SKM-1 (cell line): ENCODE results near the gene TDRD10.
A peak's percentile ranks its signal among the peaks of the same experiment; 100 is the strongest.

ENCODE experiments used
- DNase-seq: peaks from one replicate; lab custom pipeline; 2025; ENCODE audit not compliant: unreplicated experiment; lab: John Stamatoyannopoulos, UW

Gene TDRD10

GRCh38 chr1:154502066-154502743 is at the start of gene TDRD10, which contains the start of gene SHE:
TDRD10 (plus strand) TSS chr1:154502219; CDS start chr1:154506904, 4,685 bp downstream.
SHE (minus strand) TSS chr1:154502412; CDS start chr1:154502026, 386 bp downstream.
- DNase-seq = no peak

GRCh38 chr1:154453161-154453560 is 48.9 kb upstream of the TDRD10 start:
- DNase-seq = no peak

DNA sequence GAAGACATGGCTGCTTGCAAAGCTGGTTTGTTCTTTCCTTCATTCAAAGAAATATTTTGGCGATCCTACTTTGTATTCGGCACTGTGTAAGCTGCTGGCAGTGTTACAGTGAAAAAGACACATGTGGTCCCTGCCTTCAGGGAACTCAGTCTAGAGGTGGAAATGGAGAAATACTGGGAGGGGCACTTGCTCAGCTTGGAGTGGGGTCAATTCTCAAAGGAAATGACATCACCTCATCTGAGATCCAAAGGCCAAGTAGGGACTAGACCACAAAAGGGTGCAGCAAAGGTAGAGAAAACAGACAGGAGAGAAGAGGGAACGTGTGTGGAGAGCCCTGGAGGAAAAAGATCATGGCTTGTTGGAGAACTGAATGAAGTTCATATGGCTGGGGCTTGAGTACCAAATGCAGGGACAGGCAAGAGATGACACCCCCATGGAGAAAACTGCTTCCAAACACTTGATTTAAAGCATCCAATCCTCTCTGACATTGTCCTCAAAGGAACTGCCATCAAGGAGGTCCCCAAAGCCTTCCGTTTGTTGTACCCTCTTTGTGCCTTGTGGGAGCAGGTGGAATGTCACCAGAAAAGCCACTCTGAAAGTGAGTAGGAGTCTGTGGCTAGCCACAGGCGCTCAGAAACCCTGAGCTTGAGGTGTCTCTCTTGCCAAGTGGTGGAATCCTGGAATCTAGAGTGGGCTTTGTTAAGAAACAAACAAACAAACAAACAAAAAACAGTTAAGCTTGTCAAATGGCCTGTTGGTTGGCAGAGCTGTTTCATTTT is 48.3 kb upstream of the TDRD10 start:
- DNase-seq = peak; percentile 76

DNA sequence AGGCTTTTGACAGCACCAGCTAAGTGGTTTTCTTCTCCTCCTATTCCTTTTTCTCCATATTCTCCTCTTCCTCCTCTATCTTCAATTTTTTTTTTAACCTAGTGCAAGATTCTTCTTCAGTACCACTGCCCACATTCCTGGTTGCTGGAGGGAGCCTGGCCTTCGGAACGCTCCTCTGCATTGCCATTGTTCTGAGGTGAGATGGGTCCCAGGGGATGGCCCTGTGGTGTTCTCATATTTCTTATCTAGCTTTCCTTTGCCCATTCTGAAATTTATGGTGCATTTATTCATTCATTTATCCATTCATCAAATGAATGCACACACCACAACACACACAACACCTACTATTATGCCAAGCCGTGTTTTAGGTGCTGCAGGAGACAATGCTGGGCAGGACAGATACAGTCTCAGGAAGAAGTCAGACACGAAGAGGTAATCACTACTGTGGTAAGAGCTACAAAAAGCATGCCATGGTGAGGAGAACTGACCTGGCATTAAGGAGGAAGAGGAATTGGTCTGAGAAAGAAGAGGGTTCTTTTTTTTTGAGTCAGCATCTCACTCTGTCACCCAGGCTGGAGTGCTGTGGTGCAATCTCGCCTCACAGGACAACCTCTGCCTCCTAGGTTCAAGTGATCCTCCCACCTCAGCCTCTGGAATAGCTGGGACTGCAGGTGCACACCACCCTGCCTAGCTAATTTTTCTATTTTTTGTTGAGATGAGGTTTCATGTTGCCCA is 47.5 kb upstream of the TDRD10 start:
- no peak for DNase-seq

DNA sequence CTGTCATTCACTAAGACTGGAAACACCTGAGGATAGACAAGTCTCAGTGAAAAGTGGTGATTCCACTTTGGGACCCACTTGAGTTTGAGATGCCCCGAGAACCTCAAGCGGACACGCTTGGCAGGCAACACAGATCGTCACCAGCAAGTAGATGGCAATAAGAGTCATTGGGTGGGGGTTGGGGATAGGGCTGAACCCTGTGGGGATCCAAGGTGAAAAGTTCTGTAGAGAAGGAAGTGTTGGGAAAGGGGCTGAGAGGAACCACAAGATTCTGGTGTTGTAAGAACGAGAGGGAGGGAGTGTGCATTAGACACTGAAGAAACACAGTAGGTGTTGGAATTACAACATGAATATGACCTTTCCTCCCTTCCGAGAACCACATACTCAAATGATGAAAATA is 45.4 kb upstream of the TDRD10 start:
- DNase-seq = peak; percentile 99

GRCh38 chr1:154459080-154459479 is 42.9 kb upstream of the TDRD10 start:
- no peak for DNase-seq

- DNase-seq = no peak
Observed at GRCh38 chr1:154460695-154461260, 41.2 kb upstream of the TDRD10 start.

DNA sequence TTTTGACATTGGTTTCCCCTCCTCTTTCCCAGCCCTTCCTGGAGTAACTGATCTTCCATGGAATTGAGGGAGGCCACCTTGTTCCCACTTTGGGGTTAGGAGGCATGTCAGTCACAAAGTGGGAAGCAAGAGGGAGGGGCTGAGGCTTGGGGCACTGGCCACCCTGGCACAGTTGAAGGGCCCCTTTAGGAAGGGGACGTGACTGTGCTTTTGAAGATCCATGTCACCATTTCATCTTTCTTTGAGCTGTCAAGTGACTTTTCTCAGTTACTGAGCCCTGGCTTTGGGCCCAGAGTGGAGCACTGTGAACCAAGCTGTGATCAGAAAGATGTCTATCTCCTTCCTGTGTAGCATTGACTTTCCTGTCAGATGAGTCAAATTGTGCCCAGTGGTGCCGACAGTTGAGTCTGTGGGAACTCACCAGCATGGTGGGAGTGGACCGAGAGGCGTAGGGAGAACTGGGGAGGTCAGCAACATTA is 38.5 kb upstream of the TDRD10 start:
- DNase-seq = no peak

DNA sequence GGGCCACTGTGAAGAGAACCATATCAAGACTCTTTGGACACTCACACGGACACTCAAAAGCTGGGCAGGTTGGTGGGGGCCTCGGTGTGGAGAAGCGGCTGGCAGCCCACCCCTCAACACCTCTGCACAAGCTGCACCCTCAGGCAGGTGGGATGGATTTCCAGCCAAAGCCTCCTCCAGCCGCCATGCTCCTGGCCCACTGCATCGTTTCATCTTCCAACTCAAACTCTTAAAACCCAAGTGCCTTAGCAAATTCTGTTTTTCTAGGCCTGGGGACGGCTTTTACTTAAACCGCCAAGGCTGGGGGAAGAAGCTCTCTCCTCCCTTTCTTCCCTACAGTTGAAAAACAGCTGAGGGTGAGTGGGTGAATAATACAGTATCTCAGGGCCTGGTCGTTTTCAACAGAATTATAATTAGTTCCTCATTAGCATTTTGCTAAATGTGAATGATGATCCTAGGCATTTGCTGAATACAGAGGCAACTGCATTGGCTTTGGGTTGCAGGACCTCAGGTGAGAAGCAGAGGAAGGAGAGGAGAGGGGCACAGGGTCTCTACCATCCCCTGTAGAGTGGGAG is 36.3 kb upstream of the TDRD10 start:
- no peak for DNase-seq

- DNase-seq = no peak
Observed at GRCh38 chr1:154466206-154466605, 35.8 kb upstream of the TDRD10 start.

DNA sequence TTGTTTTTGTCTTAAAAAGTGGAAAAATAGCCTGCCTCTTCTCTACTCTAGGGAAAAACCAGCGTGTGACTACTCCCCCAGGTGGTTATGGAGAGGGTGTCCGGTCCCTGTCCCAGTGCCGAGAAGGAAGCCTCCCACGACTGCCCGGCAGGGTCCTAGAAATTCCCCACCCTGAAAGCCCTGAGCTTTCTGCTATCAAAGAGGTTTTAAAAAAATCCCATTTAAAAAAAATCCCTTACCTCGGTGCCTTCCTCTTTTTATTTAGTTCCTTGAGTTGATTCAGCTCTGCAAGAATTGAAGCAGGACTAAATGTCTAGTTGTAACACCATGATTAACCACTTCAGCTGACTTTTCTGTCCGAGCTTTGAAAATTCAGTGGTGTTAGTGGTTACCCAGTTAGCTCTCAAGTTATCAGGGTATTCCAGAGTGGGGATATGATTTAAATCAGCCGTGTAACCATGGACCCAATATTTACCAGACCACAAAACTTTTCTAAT is 35.0 kb upstream of the TDRD10 start:
- no peak for DNase-seq

- DNase-seq = no peak
Observed at GRCh38 chr1:154467434-154468102, 34.5 kb upstream of the TDRD10 start.

DNA sequence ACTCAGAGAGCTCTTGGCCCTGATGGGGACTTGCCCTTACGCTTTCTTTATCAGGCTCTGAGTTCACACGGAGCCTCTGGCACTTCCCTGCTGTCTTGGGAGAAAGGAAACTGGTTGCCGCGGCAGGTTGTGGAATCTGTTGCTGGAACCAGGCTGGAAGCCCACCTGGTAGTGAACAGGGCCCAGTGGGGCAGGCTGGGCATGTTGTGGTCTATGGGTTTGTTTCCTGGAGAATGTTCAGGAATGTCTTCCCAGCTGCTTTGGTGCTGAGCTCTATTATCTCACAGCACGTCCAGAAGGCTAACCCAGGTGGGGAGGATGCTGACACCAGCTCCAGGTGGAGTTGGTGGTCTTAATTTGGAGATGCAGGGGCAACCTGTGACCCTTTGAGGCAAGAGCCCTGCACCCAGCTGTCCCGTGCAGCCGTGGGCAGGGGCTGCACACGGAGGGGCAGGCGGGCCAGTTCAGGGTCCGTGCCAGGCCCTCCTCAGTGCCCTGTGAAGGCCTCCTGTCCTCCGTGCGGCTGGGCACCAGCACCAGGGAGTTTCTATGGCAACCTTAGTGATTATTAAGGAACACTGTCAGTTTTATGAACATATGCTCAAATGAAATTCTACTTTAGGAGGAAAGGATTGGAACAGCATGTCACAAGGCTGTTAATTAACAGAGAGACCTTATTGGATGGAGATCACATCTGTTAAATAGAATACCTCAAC is 33.3 kb upstream of the TDRD10 start:
- DNase-seq = no peak

GRCh38 chr1:154469844-154470560 is 32.0 kb upstream of the TDRD10 start:
- DNase-seq = no peak

DNA sequence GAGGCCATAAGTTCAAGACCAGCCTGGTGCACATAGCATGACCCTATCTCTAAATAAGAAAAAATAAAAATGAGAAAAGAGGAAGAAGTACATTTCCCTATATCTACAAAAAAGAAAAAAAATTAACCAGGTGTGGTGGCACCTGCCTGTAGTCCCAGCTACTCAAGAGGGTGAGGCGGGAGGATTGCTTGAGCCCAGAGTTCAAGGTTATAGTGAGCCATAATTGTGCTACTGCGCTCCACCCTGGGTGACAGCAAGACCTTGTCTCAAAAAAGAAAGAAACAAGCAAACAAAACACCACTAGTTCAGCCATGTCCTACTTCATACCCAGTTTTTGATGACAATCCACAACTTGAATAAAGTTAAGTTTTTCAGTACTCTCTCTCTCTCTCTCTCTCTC is 30.7 kb upstream of the TDRD10 start:
- DNase-seq = no peak

GRCh38 chr1:154474802-154475201 is 27.2 kb upstream of the TDRD10 start:
- DNase-seq = peak; percentile 39

DNA sequence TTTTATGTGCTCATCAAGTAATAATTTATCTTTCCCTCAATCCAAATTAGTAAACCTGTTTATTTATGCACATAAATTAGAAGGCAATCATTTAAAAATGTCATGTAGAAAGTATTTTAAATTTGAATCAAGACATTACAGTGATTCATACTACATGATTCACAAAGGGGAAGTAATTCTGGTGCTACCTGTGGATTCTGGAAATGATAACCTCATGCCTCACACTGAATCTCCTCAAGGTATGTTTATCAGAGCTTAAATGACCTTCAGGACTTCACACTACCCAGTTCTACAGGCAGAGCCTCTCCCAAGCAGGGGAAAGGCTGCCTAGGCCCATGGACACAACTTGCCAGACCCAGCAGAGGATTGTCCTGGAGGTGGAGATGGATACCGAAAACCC is 25.2 kb upstream of the TDRD10 start:
- no peak for DNase-seq

GRCh38 chr1:154478013-154478412 is 24.0 kb upstream of the TDRD10 start:
- DNase-seq = no peak

DNA sequence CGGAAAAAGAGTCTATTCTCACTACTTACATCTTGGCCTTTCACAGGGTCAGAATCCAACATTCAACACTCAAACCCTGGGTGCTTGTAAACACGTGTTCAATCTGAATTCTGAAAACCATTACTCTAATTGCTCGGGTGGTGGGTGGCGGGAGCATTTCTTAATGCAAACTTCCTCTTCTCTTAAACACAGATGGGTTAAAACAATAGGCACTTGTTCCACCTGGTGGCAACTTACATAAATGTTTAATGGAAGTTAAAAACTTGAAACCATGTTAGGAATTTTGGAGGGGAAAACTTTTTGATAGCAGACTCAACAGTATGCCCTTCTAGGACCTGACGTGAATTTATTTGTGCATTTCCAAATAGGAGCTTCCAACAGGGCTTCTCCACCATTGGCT is 23.4 kb upstream of the TDRD10 start:
- peak; percentile 83 for DNase-seq
